ENCODE measurements around the gene DRC1.

Gene DRC1

DNA sequence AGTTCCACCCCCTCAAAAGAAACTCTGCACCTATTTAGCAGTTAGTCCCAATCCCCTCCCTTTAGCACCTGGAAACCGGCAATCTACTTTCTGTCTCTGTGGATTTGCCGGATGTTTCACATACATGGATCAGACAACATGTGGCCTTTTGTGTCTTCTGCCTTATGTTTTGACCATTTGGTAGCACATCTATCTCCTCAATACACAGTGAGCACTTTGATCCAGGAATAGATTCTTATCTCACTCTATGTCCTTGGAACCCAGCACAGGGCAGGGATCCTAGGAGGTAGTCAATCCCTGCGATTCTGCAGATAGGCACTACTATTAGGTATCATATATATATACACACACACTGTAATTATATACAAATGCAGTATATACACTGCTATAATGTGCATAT, 80.0 kb downstream of the DRC1 start:
- Histone ChIP-seq H3K4me1 (ENCODE audit: control insufficient read depth, insufficient read depth, low read length) (peaks cover 22% of the 10 kb centered on the region), H3K4me3 (ENCODE audit: low read length) (no peak overlapping the region), H3K36me3 (ENCODE audit: control insufficient read depth, insufficient read depth, low read length, severe bottlenecking) (no peaks in the 10 kb centered on the region), H3K27me3 (replicated peaks; ENCODE audit: control insufficient read depth, insufficient read depth, low read length) (peaks cover 7% of the 10 kb centered on the region), H3K9ac (ENCODE audit: low read length) (no peak overlapping the region), H3K9me3 (ENCODE audit: control insufficient read depth, low read length) (no peaks in the 10 kb centered on the region)
- DNase-seq (ENCODE audit: low read depth): no peak

- Histone ChIP-seq H3K9ac (ENCODE audit: low read length) (no peak overlapping the region), H3K9me3 (ENCODE audit: control insufficient read depth, low read length) (no peaks in the 10 kb centered on the region), H3K4me1 (ENCODE audit: control insufficient read depth, insufficient read depth, low read length) (peaks cover 22% of the 10 kb centered on the region), H3K36me3 (ENCODE audit: control insufficient read depth, insufficient read depth, low read length, severe bottlenecking) (no peaks in the 10 kb centered on the region), H3K27me3 (replicated peaks; ENCODE audit: control insufficient read depth, insufficient read depth, low read length) (peaks cover 7% of the 10 kb centered on the region), H3K4me3 (ENCODE audit: low read length) (no peak overlapping the region)
- no peak for DNase-seq (ENCODE audit: low read depth)
These were observed 80.7 kb downstream of the DRC1 start for GRCh38 chr2:26482211-26483026.

GRCh38 chr2:26483027-26483326, 81.3 kb downstream of the DRC1 start:
- Histone ChIP-seq H3K4me3 (ENCODE audit: low read length) (no peak overlapping the region), H3K4me1 (ENCODE audit: control insufficient read depth, insufficient read depth, low read length) (peaks cover 17% of the 10 kb centered on the region)

GRCh38 chr2:26483516-26483915, 81.8 kb downstream of the DRC1 start:
- Histone ChIP-seq H3K4me1 (ENCODE audit: control insufficient read depth, insufficient read depth, low read length) (peaks cover 14% of the 10 kb centered on the region), H3K9me3 (ENCODE audit: control insufficient read depth, low read length) (no peaks in the 10 kb centered on the region), H3K36me3 (ENCODE audit: control insufficient read depth, insufficient read depth, low read length, severe bottlenecking) (no peaks in the 10 kb centered on the region), H3K4me3 (ENCODE audit: low read length) (no peak overlapping the region), H3K9ac (ENCODE audit: low read length) (peak overlapping the region; percentile 15), H3K27me3 (replicated peaks; ENCODE audit: control insufficient read depth, insufficient read depth, low read length) (peaks cover 17% of the 10 kb centered on the region)
- DNase-seq (ENCODE audit: low read depth): no peak

More at GRCh38 chr2:26483027-26483326, 81.3 kb downstream of the DRC1 start:
- H3K36me3 ChIP-seq (ENCODE audit: control insufficient read depth, insufficient read depth, low read length, severe bottlenecking): no peaks in the 10 kb centered on the region
- no peak for DNase-seq (ENCODE audit: low read depth)
- peaks cover 11% of the 10 kb centered on the region for H3K27me3 ChIP-seq (replicated peaks; ENCODE audit: control insufficient read depth, insufficient read depth, low read length)
- H3K9me3 ChIP-seq (ENCODE audit: control insufficient read depth, low read length): no peaks in the 10 kb centered on the region
- H3K9ac ChIP-seq (ENCODE audit: low read length): no peak overlapping the region

DNA sequence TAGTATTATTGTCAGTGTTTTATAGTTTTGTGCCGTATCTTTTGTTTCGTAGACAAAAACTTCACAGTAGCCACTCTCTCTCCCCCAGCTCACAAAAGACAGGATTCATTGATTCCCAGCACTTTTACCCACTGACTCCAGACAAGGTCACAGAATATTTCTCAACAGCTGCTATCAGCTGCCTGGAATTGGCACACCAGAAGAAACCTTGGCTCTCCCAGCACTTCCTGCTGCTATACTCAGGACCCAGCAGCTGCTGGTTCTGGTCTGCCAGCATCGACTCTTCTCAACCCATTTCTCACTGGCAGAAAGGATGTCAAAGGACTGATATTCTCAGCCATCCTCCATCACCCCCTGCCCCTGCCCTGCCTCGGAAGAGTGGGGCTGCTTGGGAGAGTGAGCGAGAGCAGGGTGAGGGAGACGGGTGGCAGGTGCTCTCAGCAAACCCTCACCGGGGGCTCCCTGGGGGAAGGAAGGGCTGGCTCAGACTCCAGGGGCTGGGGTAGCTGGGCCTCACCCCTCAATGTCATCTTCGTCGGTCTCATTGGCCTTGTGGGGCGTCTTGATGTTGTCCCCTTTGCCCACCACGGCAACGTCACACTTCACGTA, 82.3 kb downstream of the DRC1 start:
- no peaks in the 10 kb centered on the region for H3K9me3 ChIP-seq (ENCODE audit: control insufficient read depth, low read length)
- no peak overlapping the region for H3K4me3 ChIP-seq (ENCODE audit: low read length)
- no peaks in the 10 kb centered on the region for H3K36me3 ChIP-seq (ENCODE audit: control insufficient read depth, insufficient read depth, low read length, severe bottlenecking)
- H3K27me3 ChIP-seq (replicated peaks; ENCODE audit: control insufficient read depth, insufficient read depth, low read length): peaks cover 22% of the 10 kb centered on the region
- peaks cover 14% of the 10 kb centered on the region for H3K4me1 ChIP-seq (ENCODE audit: control insufficient read depth, insufficient read depth, low read length)
- peak overlapping the region; percentile 15 for H3K9ac ChIP-seq (ENCODE audit: low read length)
- peak; percentile 25 for DNase-seq (ENCODE audit: low read depth)

- H3K9ac ChIP-seq (ENCODE audit: low read length): no peak overlapping the region
These were observed 82.9 kb downstream of the DRC1 start for GRCh38 chr2:26484579-26484978.

DNA sequence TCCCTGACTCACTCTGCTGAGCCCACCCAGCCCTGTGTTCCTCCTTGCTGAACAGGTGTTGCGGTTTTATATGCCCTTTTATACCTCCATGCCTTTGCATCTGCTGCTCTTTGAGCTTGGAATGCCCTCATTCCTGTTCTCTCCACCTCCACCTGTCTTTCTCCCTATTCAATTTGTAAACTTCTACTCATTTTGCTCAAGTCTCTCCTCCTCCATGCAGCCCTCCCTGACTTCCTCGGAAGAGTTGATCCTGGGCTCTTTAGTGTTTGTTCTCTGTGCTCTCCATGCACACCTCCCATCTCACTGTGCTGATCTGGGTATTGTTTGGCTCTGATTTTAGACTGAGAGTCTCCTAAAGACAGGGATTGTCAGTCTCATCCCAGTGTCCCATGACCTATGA, 83.4 kb downstream of the DRC1 start:
- H3K4me1 ChIP-seq (ENCODE audit: control insufficient read depth, insufficient read depth, low read length): peaks cover 14% of the 10 kb centered on the region
- no peaks in the 10 kb centered on the region for H3K36me3 ChIP-seq (ENCODE audit: control insufficient read depth, insufficient read depth, low read length, severe bottlenecking)
- no peak overlapping the region for H3K9ac ChIP-seq (ENCODE audit: low read length)
- DNase-seq (ENCODE audit: low read depth): no peak
- no peaks in the 10 kb centered on the region for H3K9me3 ChIP-seq (ENCODE audit: control insufficient read depth, low read length)
- peaks cover 24% of the 10 kb centered on the region for H3K27me3 ChIP-seq (replicated peaks; ENCODE audit: control insufficient read depth, insufficient read depth, low read length)
- H3K4me3 ChIP-seq (ENCODE audit: low read length): no peak overlapping the region

More at GRCh38 chr2:26484579-26484978, 82.9 kb downstream of the DRC1 start:
- H3K27me3 ChIP-seq (replicated peaks; ENCODE audit: control insufficient read depth, insufficient read depth, low read length): peaks cover 23% of the 10 kb centered on the region
- H3K4me3 ChIP-seq (ENCODE audit: low read length): no peak overlapping the region
- DNase-seq (ENCODE audit: low read depth): no peak
- peaks cover 14% of the 10 kb centered on the region for H3K4me1 ChIP-seq (ENCODE audit: control insufficient read depth, insufficient read depth, low read length)
- no peaks in the 10 kb centered on the region for H3K9me3 ChIP-seq (ENCODE audit: control insufficient read depth, low read length)
- no peaks in the 10 kb centered on the region for H3K36me3 ChIP-seq (ENCODE audit: control insufficient read depth, insufficient read depth, low read length, severe bottlenecking)

GRCh38 chr2:26485725-26486418, 84.2 kb downstream of the DRC1 start:
- no peak overlapping the region for H3K4me3 ChIP-seq (ENCODE audit: low read length)
- no peak overlapping the region for H3K9ac ChIP-seq (ENCODE audit: low read length)
- peaks cover 14% of the 10 kb centered on the region for H3K4me1 ChIP-seq (ENCODE audit: control insufficient read depth, insufficient read depth, low read length)
- no peaks in the 10 kb centered on the region for H3K9me3 ChIP-seq (ENCODE audit: control insufficient read depth, low read length)
- no peaks in the 10 kb centered on the region for H3K36me3 ChIP-seq (ENCODE audit: control insufficient read depth, insufficient read depth, low read length, severe bottlenecking)
- no peak for DNase-seq (ENCODE audit: low read depth)
- H3K27me3 ChIP-seq (replicated peaks; ENCODE audit: control insufficient read depth, insufficient read depth, low read length): peaks cover 32% of the 10 kb centered on the region

DNA sequence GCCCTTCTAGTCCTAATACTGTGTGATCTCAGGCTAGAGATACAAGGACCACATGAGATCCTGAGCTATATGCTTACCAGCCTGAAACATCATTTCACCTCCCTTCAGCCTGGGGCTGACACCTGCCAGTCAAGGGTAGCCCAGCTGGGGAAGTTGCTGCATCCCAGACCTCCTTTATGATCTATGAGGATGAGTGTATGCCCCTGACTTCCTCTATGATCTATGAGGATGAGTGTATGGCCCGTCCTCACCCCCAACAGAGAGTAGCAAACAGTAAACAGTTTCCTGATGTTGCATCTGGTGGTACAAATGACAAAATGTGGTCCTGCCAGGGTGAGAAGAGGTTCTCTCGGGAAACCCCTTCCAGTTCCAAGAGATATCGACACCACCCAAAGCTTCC, 85.1 kb downstream of the DRC1 start:
- Histone ChIP-seq H3K4me1 (ENCODE audit: control insufficient read depth, insufficient read depth, low read length) (peaks cover 14% of the 10 kb centered on the region), H3K36me3 (ENCODE audit: control insufficient read depth, insufficient read depth, low read length, severe bottlenecking) (no peaks in the 10 kb centered on the region), H3K9me3 (ENCODE audit: control insufficient read depth, low read length) (no peaks in the 10 kb centered on the region), H3K9ac (ENCODE audit: low read length) (no peak overlapping the region), H3K27me3 (replicated peaks; ENCODE audit: control insufficient read depth, insufficient read depth, low read length) (peaks cover 36% of the 10 kb centered on the region), H3K4me3 (ENCODE audit: low read length) (no peak overlapping the region)
- DNase-seq (ENCODE audit: low read depth): no peak

DNA sequence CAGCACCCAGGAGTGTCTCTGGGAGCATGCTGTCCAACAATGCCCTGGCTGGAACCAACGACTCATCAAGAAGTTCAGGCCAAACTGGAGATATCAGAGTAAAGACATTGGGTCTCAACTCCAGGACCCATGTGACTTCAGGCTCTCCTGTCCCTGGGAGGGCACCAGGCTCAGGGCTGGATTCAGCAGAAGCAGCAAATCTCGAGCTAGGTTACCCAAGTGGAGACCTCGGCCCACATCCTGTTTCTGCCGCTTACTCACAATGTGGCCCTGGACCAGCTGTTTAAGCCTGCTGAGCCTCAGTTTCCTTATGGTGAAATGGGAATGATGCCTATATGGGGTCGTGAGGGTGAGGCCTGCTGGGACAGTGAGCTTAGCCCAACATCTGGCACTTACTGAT, 85.5 kb downstream of the DRC1 start:
- Histone ChIP-seq H3K4me3 (ENCODE audit: low read length) (no peak overlapping the region), H3K36me3 (ENCODE audit: control insufficient read depth, insufficient read depth, low read length, severe bottlenecking) (no peaks in the 10 kb centered on the region), H3K27me3 (replicated peaks; ENCODE audit: control insufficient read depth, insufficient read depth, low read length) (peaks cover 36% of the 10 kb centered on the region), H3K9me3 (ENCODE audit: control insufficient read depth, low read length) (no peaks in the 10 kb centered on the region), H3K4me1 (ENCODE audit: control insufficient read depth, insufficient read depth, low read length) (peaks cover 14% of the 10 kb centered on the region), H3K9ac (ENCODE audit: low read length) (no peak overlapping the region)
- DNase-seq (ENCODE audit: low read depth): no peak

DNA sequence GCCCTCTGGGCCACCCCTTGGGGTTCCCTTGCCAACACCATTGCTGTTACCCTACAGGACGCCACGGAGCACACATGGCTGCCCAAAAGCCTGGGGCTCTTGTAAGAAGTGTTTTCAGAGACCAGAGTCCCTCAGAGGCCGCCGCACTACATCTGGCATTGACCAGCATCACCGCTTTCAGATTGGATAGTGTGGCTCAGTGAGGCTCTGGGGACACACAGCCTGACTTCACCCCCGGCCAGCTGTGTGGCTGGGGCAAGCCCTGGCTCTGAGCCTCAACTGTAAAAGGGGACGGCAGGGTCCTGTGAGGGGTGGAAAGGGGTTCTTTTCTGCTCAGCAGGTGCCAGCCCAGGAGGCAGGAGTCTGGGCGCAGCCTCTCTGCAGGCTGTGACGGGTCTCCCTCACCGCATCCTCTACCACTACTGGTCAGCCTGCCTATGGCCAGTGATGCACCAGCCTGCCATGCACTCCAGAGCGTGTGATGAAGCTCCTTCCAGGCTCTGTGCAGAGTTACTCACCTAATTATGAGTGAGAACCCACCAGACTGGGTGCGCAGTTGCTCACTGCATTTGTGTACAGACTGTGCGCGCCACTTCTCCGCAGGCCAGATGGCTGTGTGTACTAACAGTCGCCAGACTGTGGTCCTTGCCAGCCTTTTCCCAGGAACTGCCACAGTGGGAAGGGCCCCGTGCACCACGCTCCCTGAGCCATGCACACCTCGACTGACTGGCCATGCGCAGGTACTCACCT, 86.9 kb downstream of the DRC1 start:
- H3K9ac ChIP-seq (ENCODE audit: low read length): no peak overlapping the region
- H3K36me3 ChIP-seq (ENCODE audit: control insufficient read depth, insufficient read depth, low read length, severe bottlenecking): no peaks in the 10 kb centered on the region
- H3K4me3 ChIP-seq (ENCODE audit: low read length): no peak overlapping the region
- DNase-seq (ENCODE audit: low read depth): no peak
- peaks cover 9% of the 10 kb centered on the region for H3K4me1 ChIP-seq (ENCODE audit: control insufficient read depth, insufficient read depth, low read length)
- peaks cover 30% of the 10 kb centered on the region for H3K27me3 ChIP-seq (replicated peaks; ENCODE audit: control insufficient read depth, insufficient read depth, low read length)
- no peaks in the 10 kb centered on the region for H3K9me3 ChIP-seq (ENCODE audit: control insufficient read depth, low read length)

Measured in adipocyte (in vitro differentiated cells).